ENCODE results near the gene ATF5.

- TF ChIP-seq ZNF687 (CRISPR knock-in tag; IDR thresholded peaks at IDR 0.05) (no peak), GABPA (IDR thresholded peaks at IDR 0.05; ENCODE audit: low read depth, low read length) (no peak), GABPA (CRISPR knock-in tag; IDR thresholded peaks at IDR 0.05; ENCODE audit: low read depth) (no peak), NFYB (CRISPR knock-in tag; IDR thresholded peaks at IDR 0.05) (no peak)
These were observed 7.5 kb downstream of the ATF5 start for GRCh38 chr19:49936549-49936948.
